Measurements from ENCODE around the gene CHD6. TPM values are rescaled to one million over a fixed set of nuclear protein-coding genes. Genes with fewer than 3 reads are reported as not detected.

CHD6 gene
- total RNA-seq, 4 donors from 2014 or later, result 24.7 to 89.7 (median 36.6) TPM

DNA sequence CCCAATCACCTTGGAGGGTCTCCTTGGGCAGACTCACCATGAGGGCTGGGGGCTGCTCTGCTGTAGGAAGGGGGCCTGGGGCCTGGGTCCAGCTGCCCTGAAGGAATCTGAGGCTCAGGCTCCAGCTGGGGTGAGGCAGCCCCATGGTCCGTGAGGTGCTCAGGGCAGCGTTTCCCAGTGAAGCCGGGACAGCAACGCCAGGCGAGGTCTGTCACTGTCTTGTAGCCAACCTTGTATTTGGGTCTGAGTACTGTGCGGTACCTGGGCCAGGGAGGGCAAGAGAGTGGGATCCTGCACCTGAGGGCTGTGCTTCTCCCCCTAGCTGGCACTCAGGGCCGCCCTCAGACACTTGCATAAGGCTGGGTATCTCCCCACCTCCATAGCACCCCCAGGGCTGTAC is 254.6 kb downstream of the CHD6 start:
- no peak overlapping the region for H3K4me3 ChIP-seq

DNA sequence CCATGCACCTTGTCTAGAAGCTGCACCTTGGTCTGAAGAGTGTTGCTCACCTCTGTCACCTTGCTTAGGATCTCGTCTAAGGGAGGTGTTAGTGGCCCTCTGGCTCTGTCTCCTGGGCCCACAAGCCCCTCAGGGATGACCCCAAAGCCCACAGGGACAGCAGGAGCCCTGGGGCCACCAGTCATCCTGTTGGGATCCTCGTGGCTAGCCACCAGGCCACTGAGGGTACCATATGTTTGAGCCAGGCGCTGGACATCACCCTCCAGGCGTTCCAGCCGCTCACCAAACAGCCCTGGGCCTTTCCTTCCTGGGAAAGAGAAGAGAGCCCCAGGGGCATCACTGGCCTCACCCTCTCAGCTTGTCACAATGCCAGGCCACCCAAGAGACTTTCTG is 255.4 kb downstream of the CHD6 start:
- no peak overlapping the region for H3K4me3 ChIP-seq
- H3K36me3 ChIP-seq, result peaks cover 15% of the 10 kb centered on the region
- no peak overlapping the region for H3K27ac ChIP-seq
- H3K9me3 ChIP-seq, result no peaks in the 10 kb centered on the region
- peaks cover 31% of the 10 kb centered on the region for H3K27me3 ChIP-seq
- WGBS, result 100% methylated on average over 3 of the region's 5 CpGs
- H3K4me1 ChIP-seq, result peaks cover 14% of the 10 kb centered on the region
- no peak for DNase-seq (ENCODE audit: low spot score in 2 of 2)
- TF ChIP-seq POLR2A (IDR thresholded peaks at IDR 0.05) (no peak), EP300 (IDR thresholded peaks at IDR 0.05) (no peak), POLR2AphosphoS5 (IDR thresholded peaks at IDR 0.05) (no peak)
- TF ChIP-seq, protein P1, sequence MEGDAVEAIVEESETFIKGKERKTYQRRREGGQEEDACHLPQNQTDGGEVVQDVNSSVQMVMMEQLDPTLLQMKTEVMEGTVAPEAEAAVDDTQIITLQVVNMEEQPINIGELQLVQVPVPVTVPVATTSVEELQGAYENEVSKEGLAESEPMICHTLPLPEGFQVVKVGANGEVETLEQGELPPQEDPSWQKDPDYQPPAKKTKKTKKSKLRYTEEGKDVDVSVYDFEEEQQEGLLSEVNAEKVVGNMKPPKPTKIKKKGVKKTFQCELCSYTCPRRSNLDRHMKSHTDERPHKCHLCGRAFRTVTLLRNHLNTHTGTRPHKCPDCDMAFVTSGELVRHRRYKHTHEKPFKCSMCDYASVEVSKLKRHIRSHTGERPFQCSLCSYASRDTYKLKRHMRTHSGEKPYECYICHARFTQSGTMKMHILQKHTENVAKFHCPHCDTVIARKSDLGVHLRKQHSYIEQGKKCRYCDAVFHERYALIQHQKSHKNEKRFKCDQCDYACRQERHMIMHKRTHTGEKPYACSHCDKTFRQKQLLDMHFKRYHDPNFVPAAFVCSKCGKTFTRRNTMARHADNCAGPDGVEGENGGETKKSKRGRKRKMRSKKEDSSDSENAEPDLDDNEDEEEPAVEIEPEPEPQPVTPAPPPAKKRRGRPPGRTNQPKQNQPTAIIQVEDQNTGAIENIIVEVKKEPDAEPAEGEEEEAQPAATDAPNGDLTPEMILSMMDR (IDR thresholded peaks at IDR 0.05), result no peak

More for the DNA sequence above, 254.6 kb downstream of the CHD6 start:
- Histone ChIP-seq H3K4me1 (peaks cover 14% of the 10 kb centered on the region), H3K27me3 (peaks cover 36% of the 10 kb centered on the region), H3K36me3 (peaks cover 7% of the 10 kb centered on the region), H3K27ac (no peak overlapping the region), H3K9me3 (no peaks in the 10 kb centered on the region)
- 83% methylated on average over 1 of the region's 7 CpGs for WGBS
- DNase-seq (ENCODE audit: low spot score in 2 of 2), result no peak
- TF ChIP-seq POLR2A (IDR thresholded peaks at IDR 0.05) (no peak), POLR2AphosphoS5 (IDR thresholded peaks at IDR 0.05) (no peak), EP300 (IDR thresholded peaks at IDR 0.05) (no peak)
- TF ChIP-seq, protein P1 (IDR thresholded peaks at IDR 0.05), result no peak

DNA sequence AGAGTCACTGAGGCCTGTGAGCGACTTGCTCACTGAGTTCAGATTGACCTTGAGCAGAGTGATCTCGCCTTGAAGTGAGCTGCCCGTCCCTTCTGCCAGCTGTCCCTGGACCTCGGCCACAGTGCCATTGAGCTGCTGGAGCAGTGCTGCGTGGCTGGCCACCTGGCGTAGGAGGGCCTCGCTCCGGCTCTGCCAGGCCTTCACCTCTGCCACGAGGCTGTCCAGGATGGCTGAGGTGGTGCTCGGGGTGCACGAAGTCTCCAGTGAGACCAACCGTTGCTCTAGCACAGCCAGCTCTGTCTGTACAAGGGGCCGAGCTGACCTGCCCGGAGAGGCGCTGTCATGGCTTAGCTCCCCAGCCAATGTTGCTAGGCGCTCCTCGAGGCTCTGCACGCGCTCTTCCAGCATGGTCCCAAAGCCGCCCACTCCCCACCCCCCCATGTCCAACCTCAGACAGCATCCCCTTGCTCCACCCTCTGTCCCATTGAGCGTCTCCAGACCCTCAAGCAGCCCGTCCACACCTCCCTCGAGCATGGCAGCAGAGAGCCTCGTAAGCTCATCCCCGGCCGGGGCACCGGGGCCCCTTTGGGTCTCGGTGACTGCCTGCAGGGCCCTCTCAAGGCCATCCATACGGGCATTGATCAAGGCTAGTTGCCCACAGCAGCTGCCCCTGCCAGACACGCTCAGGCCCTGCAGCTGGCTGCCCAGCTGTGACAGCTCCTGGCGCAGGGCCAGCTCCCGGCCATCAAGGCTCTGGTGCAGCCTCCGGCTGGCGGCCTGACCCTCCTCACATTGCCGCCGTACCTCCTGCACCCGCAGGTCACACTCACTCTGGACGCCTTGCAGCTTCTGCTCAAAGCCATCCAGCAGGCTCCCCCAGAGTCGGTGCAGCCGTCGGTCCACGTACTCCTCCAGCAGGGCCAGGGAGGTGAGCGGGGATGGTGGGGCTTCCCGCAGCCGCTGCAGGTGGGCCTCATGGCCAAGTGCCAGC is 256.1 kb downstream of the CHD6 start:
- 88% methylated on average over 41 of the region's 45 CpGs for WGBS
- peaks cover 26% of the 10 kb centered on the region for H3K27me3 ChIP-seq
- H3K4me3 ChIP-seq, result no peak overlapping the region
- H3K27ac ChIP-seq, result no peak overlapping the region
- H3K9me3 ChIP-seq, result no peaks in the 10 kb centered on the region
- H3K36me3 ChIP-seq, result peaks cover 22% of the 10 kb centered on the region
- DNase-seq (ENCODE audit: low spot score in 2 of 2), result no peak
- peaks cover 14% of the 10 kb centered on the region for H3K4me1 ChIP-seq
- TF ChIP-seq EP300 (IDR thresholded peaks at IDR 0.05) (no peak), POLR2A (IDR thresholded peaks at IDR 0.05) (no peak), POLR2AphosphoS5 (IDR thresholded peaks at IDR 0.05) (no peak)
- TF ChIP-seq, protein P1 (IDR thresholded peaks at IDR 0.05), result no peak

DNA sequence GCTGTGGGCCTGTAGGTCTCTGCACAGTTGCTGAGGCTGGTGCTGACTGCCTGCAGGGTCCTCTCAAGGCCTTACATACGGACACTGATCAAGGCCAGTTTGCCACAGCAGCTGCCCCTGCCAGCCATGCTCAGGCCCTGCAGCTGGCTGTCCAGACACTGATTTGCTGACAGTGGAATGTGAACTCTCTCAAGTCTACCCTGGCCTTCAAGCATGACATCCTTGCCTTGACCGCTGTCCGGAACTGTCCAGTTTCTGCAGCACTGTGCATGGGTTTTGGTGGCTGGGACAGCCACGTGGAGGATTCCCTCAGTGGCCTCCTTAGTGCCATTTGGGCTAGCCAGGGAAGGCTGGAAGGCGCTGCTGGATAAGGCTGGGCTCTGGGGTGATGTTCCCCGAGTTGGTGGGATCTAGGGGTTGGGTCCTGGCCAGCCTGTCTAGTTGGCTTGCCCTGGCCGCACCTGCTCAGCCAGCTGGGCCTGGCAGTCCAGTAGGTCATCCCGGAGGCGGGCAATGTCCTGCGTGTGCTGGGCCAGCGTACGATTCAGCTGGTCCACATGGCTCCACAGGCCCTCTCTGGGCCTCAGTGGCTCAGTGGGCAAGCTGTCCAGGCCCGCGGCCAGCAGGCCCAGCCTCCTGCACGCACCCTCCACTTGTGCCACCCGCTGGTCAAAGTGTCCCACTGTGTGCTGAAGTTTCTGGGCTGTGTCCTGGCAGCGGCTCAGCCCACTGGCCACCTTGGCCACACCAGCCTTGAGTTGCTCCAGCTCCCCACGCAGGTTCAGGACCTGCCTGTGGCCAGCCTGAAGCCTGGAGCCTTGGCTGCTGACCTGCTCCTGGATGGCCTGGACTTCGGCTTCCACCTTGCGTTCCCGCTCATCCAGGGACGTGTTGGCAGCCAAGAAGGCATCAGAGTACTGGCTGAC is 257.1 kb downstream of the CHD6 start:
- 82% methylated on average over 14 of the region's 22 CpGs for WGBS
- no peak for DNase-seq (ENCODE audit: low spot score in 2 of 2)
- no peak overlapping the region for H3K4me3 ChIP-seq
- peaks cover 32% of the 10 kb centered on the region for H3K36me3 ChIP-seq
- TF ChIP-seq POLR2AphosphoS5 (IDR thresholded peaks at IDR 0.05) (no peak), EP300 (IDR thresholded peaks at IDR 0.05) (no peak), POLR2A (IDR thresholded peaks at IDR 0.05) (no peak)
- TF ChIP-seq, protein P1 (IDR thresholded peaks at IDR 0.05), result no peak
- no peaks in the 10 kb centered on the region for H3K9me3 ChIP-seq
- H3K27ac ChIP-seq, result no peak overlapping the region
- H3K27me3 ChIP-seq, result peaks cover 18% of the 10 kb centered on the region
- peaks cover 6% of the 10 kb centered on the region for H3K4me1 ChIP-seq
